GM19463 (cell line): ENCODE results near the gene TGFB1.
A peak's percentile ranks its signal among the peaks of the same experiment; 100 is the strongest.
"Not testable (repeated sequence)": the region's sequence is repeated elsewhere in the genome, so short reads cannot be mapped to it uniquely, and the experiment has no call there.

Experiments used
- ATAC-seq: cut with Tn5 transposase; IDR thresholded peaks from one replicate; pipeline ENCODE4 v1.9.1; 2021; ENCODE audit warnings: mild to moderate bottlenecking, moderate library complexity; ENCODE audit not compliant: unreplicated experiment

TGFB1 gene

DNA sequence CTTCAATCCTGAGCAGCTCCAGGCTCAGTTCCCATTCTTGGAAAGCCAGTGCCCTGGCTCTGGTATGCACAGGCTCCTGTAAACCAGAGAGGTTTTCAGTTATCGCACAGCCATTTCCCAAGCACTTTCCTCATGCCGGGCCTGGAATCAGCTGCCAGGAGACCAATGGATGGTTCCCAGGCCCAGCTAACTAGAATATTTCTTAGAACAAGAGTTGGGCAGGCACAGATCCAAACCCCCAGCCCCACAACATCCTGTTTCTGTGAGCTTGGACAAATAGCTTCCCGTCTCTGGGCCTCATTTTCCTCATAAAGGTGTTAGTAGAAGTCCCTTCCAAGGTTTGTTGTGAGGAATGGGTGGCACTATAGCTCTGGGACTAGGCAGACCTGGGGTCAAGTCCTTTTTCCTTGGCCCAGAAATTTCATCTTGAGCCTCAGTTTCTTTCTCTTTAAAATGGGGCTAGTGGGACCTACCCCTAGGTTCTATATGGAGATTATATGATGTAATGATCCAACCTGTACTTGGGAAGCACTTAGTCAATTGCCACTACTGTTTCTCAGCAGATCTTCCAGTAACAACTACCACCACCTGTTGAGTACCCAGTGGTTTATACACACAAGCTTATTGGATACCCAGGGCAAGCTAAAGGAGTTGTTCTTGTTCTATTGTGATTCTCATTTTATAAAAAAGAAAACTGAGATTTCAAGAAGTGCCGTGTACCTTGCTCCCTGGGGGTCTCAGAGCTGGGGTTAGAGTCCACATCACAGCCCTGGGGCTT, 48.8 kb downstream of the TGFB1 start:
- no peak for ATAC-seq

DNA sequence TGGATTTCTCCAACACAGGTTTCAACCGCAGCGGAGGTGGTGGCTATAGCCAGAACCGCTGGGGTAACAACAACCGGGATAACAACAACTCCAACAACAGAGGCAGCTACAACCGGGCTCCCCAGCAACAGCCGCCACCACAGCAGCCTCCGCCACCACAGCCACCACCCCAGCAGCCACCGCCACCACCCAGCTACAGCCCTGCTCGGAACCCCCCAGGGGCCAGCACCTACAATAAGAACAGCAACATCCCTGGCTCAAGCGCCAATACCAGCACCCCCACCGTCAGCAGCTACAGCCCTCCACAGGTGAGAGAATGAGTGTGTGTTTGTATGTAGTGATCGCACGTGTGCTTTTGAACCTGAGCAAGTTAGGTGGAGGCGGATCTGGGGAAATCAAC, 49.8 kb downstream of the TGFB1 start:
- ATAC-seq = no peak

DNA sequence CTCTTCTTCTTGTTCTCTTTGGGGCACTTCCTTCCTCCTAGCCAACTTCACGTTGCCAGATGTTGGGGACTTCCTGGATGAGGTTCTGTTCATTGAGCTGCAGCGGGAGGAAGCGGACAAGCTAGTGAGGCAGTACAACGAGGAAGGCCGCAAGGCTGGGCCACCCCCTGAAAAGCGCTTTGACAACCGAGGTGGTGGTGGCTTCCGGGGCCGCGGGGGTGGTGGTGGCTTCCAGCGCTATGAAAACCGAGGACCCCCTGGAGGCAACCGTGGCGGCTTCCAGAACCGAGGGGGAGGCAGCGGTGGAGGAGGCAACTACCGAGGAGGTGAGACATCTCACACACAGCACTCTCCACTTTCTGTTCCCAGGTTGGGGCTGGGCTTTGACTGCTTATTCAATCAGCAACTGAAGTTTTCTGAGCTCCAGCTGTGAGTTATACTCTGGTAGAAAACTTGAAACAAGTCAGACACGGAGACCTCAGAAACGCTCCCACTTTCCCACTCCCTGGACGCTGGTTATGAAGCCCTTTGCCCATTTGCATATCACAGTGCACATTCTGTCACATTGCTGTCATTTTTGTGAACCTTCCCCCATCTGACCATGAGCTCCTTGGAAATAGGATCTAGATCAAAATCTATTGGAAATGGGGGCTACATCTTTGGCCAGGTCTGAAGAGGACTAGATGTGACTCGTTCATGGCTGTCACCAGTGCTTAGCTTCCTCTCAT, 50.9 kb downstream of the TGFB1 start:
- peak; percentile 50 for ATAC-seq

DNA sequence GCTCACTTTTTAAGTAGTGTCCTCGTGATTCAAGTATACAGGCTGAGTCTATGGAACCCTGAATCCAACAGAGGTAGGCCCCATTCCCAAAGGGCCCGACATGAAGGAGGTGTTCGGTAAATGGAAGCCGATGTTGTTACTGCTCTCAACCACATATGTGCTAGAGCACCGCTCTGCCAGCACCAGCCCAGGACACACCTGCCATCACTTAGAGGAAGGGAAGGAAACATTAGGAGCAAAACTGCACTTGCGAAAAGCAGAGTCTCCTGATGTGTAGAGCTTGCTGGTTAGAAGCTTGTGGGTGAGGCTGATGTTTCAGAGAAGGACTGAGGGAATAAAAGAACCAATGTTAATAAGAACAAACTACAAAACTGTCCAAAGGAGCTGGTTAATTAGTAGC, 53.2 kb downstream of the TGFB1 start:
- ATAC-seq = no peak

DNA sequence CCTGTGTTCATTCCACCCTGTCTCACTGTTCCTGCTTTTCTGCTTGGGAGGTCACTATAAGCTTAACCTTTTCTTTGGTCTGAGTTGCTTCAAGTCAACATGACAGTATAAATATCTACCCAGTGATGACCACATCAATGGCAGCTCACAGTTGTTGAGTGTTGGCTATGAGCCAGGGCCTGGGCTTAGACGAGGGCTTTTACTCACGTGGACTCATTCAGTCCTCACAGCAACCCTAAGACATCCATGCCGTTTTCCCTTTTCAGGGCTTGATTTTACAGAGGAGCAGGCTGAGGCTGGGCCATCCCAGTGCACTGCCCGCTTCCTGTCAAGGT, 54.0 kb downstream of the TGFB1 start:
- no peak for ATAC-seq

DNA sequence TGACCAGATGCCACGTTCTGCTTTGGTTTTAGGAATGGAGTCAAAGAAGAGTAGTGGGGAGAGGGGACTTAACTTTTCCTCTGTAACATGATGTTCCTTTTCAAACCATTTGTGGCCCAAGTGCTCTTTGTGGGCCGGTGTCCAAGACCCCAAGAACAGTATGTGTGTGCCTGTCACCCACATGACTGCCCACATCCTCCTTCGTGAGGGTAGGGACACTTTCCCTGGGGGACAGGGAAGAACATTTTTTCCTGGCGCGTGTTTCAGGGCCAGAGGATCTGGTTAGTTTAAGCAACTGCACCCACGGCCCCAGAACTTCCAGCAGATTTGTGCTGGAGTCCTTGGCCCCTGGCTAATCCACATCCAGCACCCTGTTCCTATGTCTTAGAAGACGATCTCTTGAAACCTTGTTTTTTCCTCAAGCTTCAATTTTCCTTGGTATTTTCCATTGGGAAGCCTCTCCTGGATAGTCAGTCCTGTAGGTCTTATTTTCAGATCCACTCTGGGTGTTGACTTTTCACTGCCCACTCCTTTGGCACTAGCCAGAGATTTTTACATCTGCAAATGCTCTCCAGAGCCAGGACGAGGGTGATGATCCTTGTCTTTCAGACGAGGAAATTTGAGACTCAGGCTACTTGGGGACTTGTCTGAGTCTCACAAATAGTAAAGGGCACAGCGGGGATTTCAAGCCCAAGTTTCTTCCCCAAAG, 54.5 kb downstream of the TGFB1 start:
- ATAC-seq = no peak

DNA sequence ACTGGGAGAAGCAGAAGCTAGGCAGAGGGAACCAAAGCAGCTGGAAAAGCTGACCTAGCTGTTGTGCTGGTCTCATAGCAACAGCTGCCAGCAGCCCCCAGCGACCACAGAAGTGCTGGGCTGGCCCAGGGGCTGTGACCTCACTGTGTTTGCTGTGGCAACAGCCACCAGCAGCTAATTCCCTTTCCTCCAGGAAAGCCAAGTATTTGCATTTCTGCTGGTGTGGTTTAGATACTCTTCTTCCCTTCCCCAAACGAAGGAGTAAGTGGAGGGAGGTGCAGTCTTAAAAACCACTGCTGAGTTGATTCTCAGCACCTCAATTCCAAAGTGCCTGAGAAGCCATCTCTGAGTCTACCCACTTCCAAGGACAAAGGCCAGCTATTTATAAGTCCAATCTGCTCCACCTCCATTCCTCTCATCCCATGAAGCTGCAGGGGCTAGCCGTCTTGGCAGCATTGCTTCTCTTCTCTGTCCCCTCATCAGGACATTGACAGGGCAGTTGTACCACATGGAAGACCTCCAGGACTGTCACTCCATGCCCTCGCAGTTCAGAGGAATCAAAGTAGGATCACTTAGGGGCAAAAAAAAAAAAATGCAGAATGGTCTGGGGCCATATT, 55.3 kb downstream of the TGFB1 start:
- peak; percentile 21 for ATAC-seq

DNA sequence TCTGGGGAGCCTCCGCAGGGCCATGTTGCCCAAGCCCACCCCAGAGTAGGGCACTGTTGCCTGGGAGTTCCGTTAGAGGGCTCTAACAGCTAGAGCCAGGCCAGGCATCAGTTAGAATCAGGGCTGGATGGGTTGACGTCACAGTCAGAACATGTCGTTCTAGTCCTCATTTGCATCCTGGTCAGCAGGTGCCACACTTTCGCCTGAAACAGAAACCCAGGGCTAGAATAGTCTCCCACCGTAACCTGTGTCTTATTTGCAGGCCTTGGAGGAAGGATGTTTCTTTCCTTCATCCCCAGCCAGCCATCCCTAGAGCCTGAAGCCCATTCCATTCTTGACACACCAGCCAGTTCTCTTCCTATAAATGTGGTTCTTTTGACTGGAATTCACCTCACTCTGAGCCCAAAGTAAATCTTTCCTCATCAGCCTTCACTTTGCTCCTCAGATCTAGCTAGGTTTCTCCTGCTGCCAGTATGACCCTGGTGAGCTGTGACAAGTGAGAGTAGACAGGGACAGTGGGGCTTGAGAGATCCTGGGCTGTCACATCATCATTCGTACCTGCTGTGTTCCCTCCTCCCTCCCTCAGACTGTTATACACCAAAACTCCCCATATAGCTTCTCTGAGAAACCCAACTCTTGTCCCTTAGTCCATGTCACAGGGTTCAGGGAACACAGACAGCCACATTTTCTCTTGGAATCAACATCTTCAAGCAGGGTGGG, 55.9 kb downstream of the TGFB1 start:
- ATAC-seq = peak; percentile 78

DNA sequence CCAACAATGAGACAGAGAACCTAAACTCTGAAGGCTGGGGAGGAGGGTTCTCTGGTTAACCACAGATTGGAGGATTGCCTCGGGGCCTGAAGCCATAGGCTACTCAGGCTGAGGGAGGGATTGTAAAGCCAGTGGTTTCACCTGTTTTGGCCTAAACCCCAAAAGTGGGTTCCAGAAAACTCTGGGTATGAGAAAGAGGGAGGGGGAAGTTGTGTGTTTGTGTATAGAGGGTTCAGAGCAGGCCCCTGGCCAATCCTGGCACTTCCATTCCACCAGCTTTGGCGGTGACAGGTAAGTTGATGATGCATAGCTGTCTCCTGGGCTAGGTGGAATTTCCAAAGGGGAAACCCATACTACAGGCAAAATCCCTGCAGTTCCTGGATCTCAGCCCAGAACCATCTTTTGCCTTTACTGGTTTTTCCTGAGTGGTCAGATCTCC, 57.3 kb downstream of the TGFB1 start:
- ATAC-seq = no peak

DNA sequence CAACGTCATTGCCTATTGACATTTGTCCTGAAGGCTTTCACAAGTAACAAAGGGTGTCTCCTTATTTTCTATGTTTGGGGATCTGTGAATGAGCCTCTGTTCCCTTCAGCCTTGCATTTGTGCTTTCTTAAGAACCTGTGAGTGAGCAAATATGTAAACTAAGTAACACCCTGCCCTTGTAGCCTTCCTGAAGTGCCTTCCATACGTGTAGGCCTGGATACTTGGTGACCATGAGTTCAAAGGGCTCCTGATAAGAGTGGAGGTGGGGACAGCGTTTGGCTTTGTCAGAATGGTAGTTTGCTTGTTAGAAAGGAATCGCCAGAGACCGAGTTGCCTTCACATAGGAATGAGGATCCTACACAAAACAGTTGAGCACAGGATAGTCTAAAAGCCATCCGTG, 58.2 kb downstream of the TGFB1 start:
- ATAC-seq = no peak

DNA sequence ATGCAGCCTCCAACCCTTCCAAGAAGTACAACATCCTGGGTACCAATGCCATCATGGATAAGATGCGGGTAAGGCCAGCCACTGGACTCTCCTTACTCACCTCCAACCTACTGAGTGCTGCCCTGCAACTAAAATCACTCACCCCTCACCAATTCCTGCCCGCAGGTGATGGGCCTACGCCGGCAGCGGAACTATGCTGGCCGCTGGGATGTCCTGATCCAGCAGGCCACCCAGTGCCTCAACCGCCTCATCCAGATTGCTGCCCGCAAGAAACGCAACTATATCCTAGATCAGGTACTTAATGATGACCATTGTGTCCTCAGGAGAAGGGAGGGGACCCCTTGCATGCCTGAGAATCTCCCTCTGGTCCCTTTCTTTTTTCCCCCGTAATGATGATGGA, 59.3 kb downstream of the TGFB1 start:
- no peak for ATAC-seq

DNA sequence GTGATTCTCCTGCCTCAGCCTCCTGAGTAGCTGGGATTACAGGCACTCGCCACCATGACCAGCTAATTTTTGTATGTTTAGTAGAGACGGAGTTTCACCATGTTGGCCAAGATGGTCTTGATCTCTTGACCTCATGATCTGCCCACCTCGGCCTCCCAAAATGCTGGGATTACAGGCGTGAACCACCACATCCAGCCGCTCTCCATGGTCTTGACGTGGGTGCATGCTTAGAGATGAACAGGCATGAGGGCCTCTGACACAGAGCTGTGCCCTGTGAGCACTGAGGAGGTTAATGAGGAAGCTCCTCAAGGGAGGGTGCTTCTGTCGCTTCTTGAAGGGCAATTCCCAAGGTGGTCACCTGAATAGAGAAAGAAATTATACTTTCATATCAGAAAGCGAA, 63.9 kb downstream of the TGFB1 start:
- ATAC-seq = not testable (repeated sequence)

DNA sequence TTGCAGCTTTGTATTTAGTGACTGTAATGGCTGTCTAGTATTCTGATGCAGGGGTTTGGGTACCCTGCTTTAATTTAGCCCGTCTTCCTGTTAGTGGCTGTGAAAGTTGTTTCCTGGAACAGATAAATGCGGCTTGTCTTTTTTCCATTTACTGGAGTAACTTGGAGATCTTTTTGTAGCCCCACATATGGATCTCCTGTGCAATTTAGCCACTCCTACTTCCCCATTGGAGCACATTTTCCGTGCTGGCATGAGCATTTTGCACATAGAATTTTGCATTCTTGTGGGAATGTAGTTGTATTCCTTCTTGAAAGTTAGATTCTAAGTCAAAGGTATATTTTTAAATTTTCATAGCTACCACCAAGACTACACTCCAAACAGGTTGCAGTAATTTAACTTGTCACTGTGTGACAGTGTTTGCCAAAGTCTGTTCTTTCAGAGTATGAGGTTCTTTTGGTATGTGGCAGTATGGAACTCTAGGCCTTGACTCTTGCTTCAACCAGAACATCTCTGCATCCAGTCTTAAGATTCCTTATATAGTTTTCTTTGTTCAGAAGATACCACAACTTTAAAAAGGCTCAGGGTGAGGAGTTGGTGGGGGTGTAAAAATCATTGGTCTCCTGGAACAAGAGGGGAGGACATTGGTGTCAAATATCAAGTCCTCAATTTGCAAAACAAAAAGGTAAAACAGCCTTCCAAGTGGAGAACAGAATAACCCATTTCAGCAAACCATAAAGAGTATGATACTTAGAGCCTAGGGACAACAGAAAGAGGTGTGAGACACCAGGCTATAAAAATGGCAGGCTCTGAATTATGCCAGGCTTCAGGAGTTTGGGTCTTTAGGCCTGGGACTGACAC, 64.8 kb downstream of the TGFB1 start:
- ATAC-seq = no peak
